B cell (primary cell): ENCODE data around the gene AGAP1.

Experiments
- EZH2 ChIP-seq: IDR thresholded peaks from 2 replicates; pipeline ENCODE4 v1.6.1; 2012; ENCODE audit warnings: borderline replicate concordance, low read depth, mild to moderate bottlenecking, moderate library complexity, low read length; ENCODE audit not compliant: insufficient read depth, poor library complexity, severe bottlenecking
- TF ChIP-seq, protein P1 (sequence below): fragments of 200-600 bp; IDR thresholded peaks from one replicate; pipeline ENCODE4 v1.8.0; 2022; ENCODE audit warnings: antibody characterized with exemption, mild to moderate bottlenecking

DNA sequence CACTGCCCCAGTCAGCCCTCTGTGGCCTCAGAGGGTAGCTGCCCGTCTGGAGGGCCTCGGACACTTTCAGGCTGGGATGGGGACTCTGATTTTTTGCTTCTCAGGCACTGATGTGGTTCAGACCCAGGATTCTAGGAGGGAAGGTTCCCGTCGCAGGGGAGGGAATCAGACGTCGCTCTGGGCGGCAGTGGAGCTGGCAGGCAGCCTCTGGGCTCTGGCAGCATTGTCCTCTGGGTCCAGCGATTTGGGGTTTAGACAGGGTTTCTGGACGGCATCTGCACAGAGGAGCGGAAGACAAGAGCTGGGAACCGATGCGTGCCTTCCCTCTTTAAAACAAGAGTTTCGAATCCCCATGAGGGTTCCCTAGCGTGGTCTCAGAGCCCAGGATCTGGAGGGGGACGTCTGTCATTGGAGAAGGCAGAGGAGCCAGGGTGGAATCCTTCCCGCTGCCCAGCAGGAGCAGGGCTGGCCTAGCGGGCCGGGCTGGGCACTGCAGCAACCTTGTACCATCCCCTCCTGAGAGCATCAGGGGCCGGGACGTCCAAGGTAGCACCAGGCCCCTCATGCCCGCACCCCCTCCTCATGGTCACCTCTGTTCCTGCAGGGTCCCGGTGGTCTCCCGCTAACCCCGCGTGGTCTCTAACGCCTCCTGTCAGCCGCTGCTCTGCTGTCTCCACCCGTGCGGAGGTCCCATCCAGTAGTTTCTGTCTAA is 246.0 kb downstream of the AGAP1 start:
- TF ChIP-seq, protein P1, sequence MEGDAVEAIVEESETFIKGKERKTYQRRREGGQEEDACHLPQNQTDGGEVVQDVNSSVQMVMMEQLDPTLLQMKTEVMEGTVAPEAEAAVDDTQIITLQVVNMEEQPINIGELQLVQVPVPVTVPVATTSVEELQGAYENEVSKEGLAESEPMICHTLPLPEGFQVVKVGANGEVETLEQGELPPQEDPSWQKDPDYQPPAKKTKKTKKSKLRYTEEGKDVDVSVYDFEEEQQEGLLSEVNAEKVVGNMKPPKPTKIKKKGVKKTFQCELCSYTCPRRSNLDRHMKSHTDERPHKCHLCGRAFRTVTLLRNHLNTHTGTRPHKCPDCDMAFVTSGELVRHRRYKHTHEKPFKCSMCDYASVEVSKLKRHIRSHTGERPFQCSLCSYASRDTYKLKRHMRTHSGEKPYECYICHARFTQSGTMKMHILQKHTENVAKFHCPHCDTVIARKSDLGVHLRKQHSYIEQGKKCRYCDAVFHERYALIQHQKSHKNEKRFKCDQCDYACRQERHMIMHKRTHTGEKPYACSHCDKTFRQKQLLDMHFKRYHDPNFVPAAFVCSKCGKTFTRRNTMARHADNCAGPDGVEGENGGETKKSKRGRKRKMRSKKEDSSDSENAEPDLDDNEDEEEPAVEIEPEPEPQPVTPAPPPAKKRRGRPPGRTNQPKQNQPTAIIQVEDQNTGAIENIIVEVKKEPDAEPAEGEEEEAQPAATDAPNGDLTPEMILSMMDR, result no peak
- no peak for TF ChIP-seq EZH2
